Ovary (tissue), 3 donors: ENCODE measurements around the gene VPS33B.

Experiments
- CTCF ChIP-seq, 3 donors: fragments of 450-650 bp in 2 of 3; fragments of 200-600 bp in 1 of 3; IDR thresholded peaks; one replicate each; pipeline versions ENCODE4 v1.5.1 to v1.8.0; 2016 to 2022; ENCODE audit warnings: antibody characterized with exemption in 3 of 3, mild to moderate bottlenecking in 1 of 3
- POLR2A ChIP-seq: fragments of 450-650 bp; IDR thresholded peaks from one replicate; pipeline ENCODE4 v1.6.1; 2017; ENCODE audit warnings: antibody characterized with exemption, mild to moderate bottlenecking, moderate library complexity
- donor health status: DM: no; HTN: no; CAD: no.

- no peak for TF ChIP-seq CTCF (IDR thresholded peaks at IDR 0.05)
- peak; percentile 79 for TF ChIP-seq POLR2A
These were observed 27.7 kb downstream of the VPS33B start, which contains the start of gene PRC1 for GRCh38 chr15:90994417-90995311.
